Suprapubic skin (tissue), 4 donors: Measurements from ENCODE around the gene ACSM4.
"Not testable (repeated sequence)": the region's sequence is repeated elsewhere in the genome, so short reads cannot be mapped to it uniquely, and the experiment has no call there.

Source experiments
- CTCF ChIP-seq, 2 donors: fragments of 200-600 bp in 1 of 2; fragments of 450-650 bp in 1 of 2; sonication (generic) in 1 of 2; IDR thresholded peaks; one replicate each; pipeline ENCODE4 v1.5.1; 2016 to 2019; ENCODE audit warnings: antibody characterized with exemption in 2 of 2, mild to moderate bottlenecking in 1 of 2, moderate library complexity in 1 of 2
- EP300 ChIP-seq: sonication (generic); formaldehyde crosslinking; IDR thresholded peaks from one replicate; pipeline ENCODE4 v1.6.1; 2017; ENCODE audit warnings: antibody characterized with exemption
- POLR2A ChIP-seq, 2 donors: fragments of 450-650 bp; IDR thresholded peaks; one replicate each; pipeline ENCODE4 v1.6.1; 2017; ENCODE audit warnings: antibody characterized with exemption in 2 of 2, mild to moderate bottlenecking in 2 of 2, moderate library complexity in 2 of 2
- POLR2AphosphoS5 ChIP-seq, 3 donors: sonication (generic); formaldehyde crosslinking; IDR thresholded peaks; one replicate each; pipeline ENCODE4 v1.6.1; 2017; ENCODE audit warnings: antibody characterized with exemption in 3 of 3

- TF ChIP-seq CTCF (IDR thresholded peaks at IDR 0.05); POLR2A (IDR thresholded peaks at IDR 0.05); POLR2AphosphoS5 (IDR thresholded peaks at IDR 0.05); EP300: not testable (repeated sequence)
Measured at GRCh38 chr12:7337790-7338189, 33.9 kb downstream of the ACSM4 start.
